Neural progenitor cell (in vitro differentiated cells): ENCODE measurements around the gene SMIM10L2A. TPM values are rescaled to one million over a fixed set of nuclear protein-coding genes. Genes with fewer than 3 reads are reported as not detected.

ENCODE experiments used
- DNase-seq: peaks from one replicate; pipeline ENCODE4 v3.0.0-alpha.2; 2016; ENCODE audit warnings: low spot score
- H2AFZ ChIP-seq: fragments of 200-600 bp; sonication (generic); replicated peaks from 2 replicates; pipeline ENCODE4 v1.6.1; 2016; ENCODE audit warnings: antibody characterized with exemption
- H3F3A ChIP-seq: fragments of 200-600 bp; sonication (generic); 2 replicates; pipeline ENCODE4 v1.6.1; 2016; ENCODE audit warnings: antibody characterized with exemption, low read depth
- H3K27ac ChIP-seq: fragments of 200-600 bp; sonication (generic); 2 replicates; pipeline ENCODE4 v1.5.1; 2016; ENCODE audit warnings: mild to moderate bottlenecking
- H3K27me3 ChIP-seq: fragments of 200-600 bp; sonication (generic); 2 replicates; pipeline ENCODE4 v1.6.1; 2016; ENCODE audit warnings: mild to moderate bottlenecking, moderate library complexity
- H3K36me3 ChIP-seq: fragments of 200-600 bp; sonication (generic); 2 replicates; pipeline ENCODE4 v1.5.1; 2016
- H3K4me1 ChIP-seq: fragments of 200-600 bp; sonication (generic); 2 replicates; pipeline ENCODE4 v1.6.1; 2016; ENCODE audit warnings: mixed run types
- H3K4me2 ChIP-seq: fragments of 200-600 bp; sonication (generic); 2 replicates; pipeline ENCODE4 v1.6.1; 2016
- H3K4me3 ChIP-seq: fragments of 200-600 bp; sonication (generic); 2 replicates; pipeline ENCODE4 v1.5.1; 2016
- H3K79me2 ChIP-seq: fragments of 200-600 bp; sonication (generic); 2 replicates; pipeline ENCODE4 v1.6.1; 2016; ENCODE audit warnings: low read depth
- H3K9ac ChIP-seq: fragments of 200-600 bp; sonication (generic); 2 replicates; pipeline ENCODE4 v1.6.1; 2016
- H3K9me3 ChIP-seq: fragments of 200-600 bp; sonication (generic); 2 replicates; pipeline ENCODE4 v1.5.1; 2016; ENCODE audit warnings: low read depth
- H4K20me1 ChIP-seq: fragments of 200-600 bp; sonication (generic); 2 replicates; pipeline ENCODE4 v1.6.1; 2016; ENCODE audit warnings: low read depth
- H3K27ac Mint-ChIP-seq: 3 replicates; pipeline ENCODE4 v1.8.0; 2021; ENCODE audit warnings: mixed read lengths
- H3K27me3 Mint-ChIP-seq: 2 replicates; pipeline ENCODE4 v1.8.0; 2022; ENCODE audit warnings: low read depth, mild to moderate bottlenecking, inconsistent platforms, moderate library complexity, mixed read lengths; ENCODE audit not compliant: insufficient read depth
- H3K36me3 Mint-ChIP-seq: 3 replicates; pipeline ENCODE4 v1.8.0; 2021; ENCODE audit warnings: mixed read lengths
- H3K4me1 Mint-ChIP-seq: 3 replicates; pipeline ENCODE4 v1.8.0; 2021; ENCODE audit warnings: mixed read lengths
- H3K4me3 Mint-ChIP-seq: 3 replicates; pipeline ENCODE4 v1.8.0; 2021; ENCODE audit warnings: mild to moderate bottlenecking, moderate library complexity, mixed read lengths
- H3K9me3 Mint-ChIP-seq: 3 replicates; pipeline ENCODE4 v1.8.0; 2020; ENCODE audit warnings: mixed read lengths
- EZH2 ChIP-seq: fragments of 200-600 bp; sonication (generic); IDR thresholded peaks from 2 replicates; pipeline ENCODE4 v1.6.1; 2017; ENCODE audit warnings: antibody characterized with exemption, mild to moderate bottlenecking, moderate library complexity
- EZH2phosphoT487 ChIP-seq: fragments of 200-600 bp; sonication (generic); IDR thresholded peaks from 2 replicates; pipeline ENCODE4 v1.6.1; 2017; ENCODE audit warnings: antibody characterized with exemption
- total RNA-seq: library from RNA; depleted of rRNA; stranded (reverse); fragments of >200 nt; gene quantifications from 2 replicates; pipeline ENCODE4 v1.2.3, GENCODE V29; 2015; ENCODE audit warnings: low replicate concordance
- TF ChIP-seq, protein P1 (sequence below): fragments of 200-600 bp; sonication (generic); IDR thresholded peaks from 2 replicates; pipeline ENCODE4 v1.5.1; 2017; ENCODE audit warnings: antibody characterized with exemption, mild to moderate bottlenecking

Gene SMIM10L2A
- total RNA-seq, 1 donor from 2014 or later: 1.9 TPM

DNA sequence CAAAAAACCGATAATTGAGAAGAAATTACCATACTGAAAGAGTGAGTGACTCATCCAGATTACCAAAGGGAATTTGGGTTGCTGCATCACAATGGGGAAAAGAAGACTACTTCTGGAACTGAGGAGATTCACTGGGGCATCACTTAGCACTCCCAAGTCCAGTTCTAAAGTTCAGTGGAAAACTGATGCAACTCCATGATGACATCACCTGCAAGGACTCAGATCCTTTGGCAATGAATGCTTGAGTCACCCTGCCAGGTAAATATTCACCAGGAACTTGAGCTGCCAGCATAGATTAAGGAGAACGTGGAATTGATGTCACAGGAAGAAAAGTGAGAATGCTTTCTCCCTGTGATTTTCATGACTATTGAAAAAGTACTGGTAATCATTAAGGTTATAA, 32.0 kb upstream of the SMIM10L2A start:
- Histone ChIP-seq H4K20me1 (no peaks in the 10 kb centered on the region), H3K27me3 (no peaks in the 10 kb centered on the region), H3K9ac (no peak overlapping the region), H3K9me3 (no peaks in the 10 kb centered on the region), H3K27ac (no peak overlapping the region), H3K4me3 (no peak overlapping the region), H3K79me2 (no peaks in the 10 kb centered on the region), H2AFZ (no peak overlapping the region), H3K36me3 (no peaks in the 10 kb centered on the region), H3K4me2 (no peak overlapping the region), H3F3A (no peaks in the 10 kb centered on the region), H3K4me1 (no peaks in the 10 kb centered on the region)
- no peak for TF ChIP-seq EZH2phosphoT487
- TF ChIP-seq EZH2: no peak
- TF ChIP-seq, protein P1, sequence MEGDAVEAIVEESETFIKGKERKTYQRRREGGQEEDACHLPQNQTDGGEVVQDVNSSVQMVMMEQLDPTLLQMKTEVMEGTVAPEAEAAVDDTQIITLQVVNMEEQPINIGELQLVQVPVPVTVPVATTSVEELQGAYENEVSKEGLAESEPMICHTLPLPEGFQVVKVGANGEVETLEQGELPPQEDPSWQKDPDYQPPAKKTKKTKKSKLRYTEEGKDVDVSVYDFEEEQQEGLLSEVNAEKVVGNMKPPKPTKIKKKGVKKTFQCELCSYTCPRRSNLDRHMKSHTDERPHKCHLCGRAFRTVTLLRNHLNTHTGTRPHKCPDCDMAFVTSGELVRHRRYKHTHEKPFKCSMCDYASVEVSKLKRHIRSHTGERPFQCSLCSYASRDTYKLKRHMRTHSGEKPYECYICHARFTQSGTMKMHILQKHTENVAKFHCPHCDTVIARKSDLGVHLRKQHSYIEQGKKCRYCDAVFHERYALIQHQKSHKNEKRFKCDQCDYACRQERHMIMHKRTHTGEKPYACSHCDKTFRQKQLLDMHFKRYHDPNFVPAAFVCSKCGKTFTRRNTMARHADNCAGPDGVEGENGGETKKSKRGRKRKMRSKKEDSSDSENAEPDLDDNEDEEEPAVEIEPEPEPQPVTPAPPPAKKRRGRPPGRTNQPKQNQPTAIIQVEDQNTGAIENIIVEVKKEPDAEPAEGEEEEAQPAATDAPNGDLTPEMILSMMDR: no peak
- Mint-ChIP-seq H3K9me3 (no peaks in the 10 kb centered on the region), H3K4me3 (no peak overlapping the region), H3K4me1 (no peaks in the 10 kb centered on the region), H3K27me3 (peaks cover 2% of the 10 kb centered on the region), H3K36me3 (no peaks in the 10 kb centered on the region), H3K27ac (no peak overlapping the region)
- DNase-seq: no peak

- Histone ChIP-seq H3K4me2 (no peak overlapping the region), H3F3A (no peaks in the 10 kb centered on the region), H3K4me3 (no peak overlapping the region), H2AFZ (no peak overlapping the region), H3K27me3 (no peaks in the 10 kb centered on the region), H3K4me1 (no peaks in the 10 kb centered on the region), H3K79me2 (no peaks in the 10 kb centered on the region), H3K9ac (no peak overlapping the region), H4K20me1 (no peaks in the 10 kb centered on the region), H3K9me3 (no peaks in the 10 kb centered on the region), H3K36me3 (no peaks in the 10 kb centered on the region), H3K27ac (no peak overlapping the region)
- Mint-ChIP-seq H3K4me1 (no peaks in the 10 kb centered on the region), H3K9me3 (peaks cover 2% of the 10 kb centered on the region), H3K27ac (no peak overlapping the region), H3K36me3 (no peaks in the 10 kb centered on the region), H3K4me3 (no peak overlapping the region), H3K27me3 (peaks cover 4% of the 10 kb centered on the region)
- DNase-seq: no peak
- TF ChIP-seq EZH2 (no peak), EZH2phosphoT487 (no peak)
- TF ChIP-seq, protein P1: no peak
Measured at GRCh38 chrX:135391734-135392133, 30.0 kb upstream of the SMIM10L2A start.

- Mint-ChIP-seq H3K27me3 (peaks cover 4% of the 10 kb centered on the region), H3K9me3 (peaks cover 2% of the 10 kb centered on the region), H3K4me3 (no peak overlapping the region), H3K4me1 (no peaks in the 10 kb centered on the region), H3K36me3 (no peaks in the 10 kb centered on the region), H3K27ac (no peak overlapping the region)
- Histone ChIP-seq H3K9me3 (no peaks in the 10 kb centered on the region), H3K27ac (no peak overlapping the region), H3K4me1 (no peaks in the 10 kb centered on the region), H3K4me2 (no peak overlapping the region), H4K20me1 (no peaks in the 10 kb centered on the region), H3K79me2 (no peaks in the 10 kb centered on the region), H3K4me3 (no peak overlapping the region), H3K9ac (no peak overlapping the region), H3K36me3 (no peaks in the 10 kb centered on the region), H3F3A (no peaks in the 10 kb centered on the region), H3K27me3 (no peaks in the 10 kb centered on the region), H2AFZ (no peak overlapping the region)
- DNase-seq: no peak
- TF ChIP-seq EZH2phosphoT487: no peak
- TF ChIP-seq EZH2: no peak
- TF ChIP-seq, protein P1: no peak
Measured at GRCh38 chrX:135393051-135393450, 28.7 kb upstream of the SMIM10L2A start.
